HG03108 (cell line): ENCODE results near the gene EMX2.

Experiments
- ATAC-seq: cut with Tn5 transposase; IDR thresholded peaks from one replicate; pipeline ENCODE4 v1.9.1; 2021; ENCODE audit warnings: moderate library complexity; ENCODE audit not compliant: unreplicated experiment

The EMX2 gene

GRCh38 chr10:117531371-117532002, 11.1 kb upstream of the EMX2 start:
- ATAC-seq = no peak

GRCh38 chr10:117532003-117532385, 10.6 kb upstream of the EMX2 start:
- ATAC-seq = no peak

- no peak for ATAC-seq
Measured at GRCh38 chr10:117532451-117533107, 10.0 kb upstream of the EMX2 start.

- ATAC-seq = no peak
Measured at GRCh38 chr10:117533507-117534281, 8.9 kb upstream of the EMX2 start.

DNA sequence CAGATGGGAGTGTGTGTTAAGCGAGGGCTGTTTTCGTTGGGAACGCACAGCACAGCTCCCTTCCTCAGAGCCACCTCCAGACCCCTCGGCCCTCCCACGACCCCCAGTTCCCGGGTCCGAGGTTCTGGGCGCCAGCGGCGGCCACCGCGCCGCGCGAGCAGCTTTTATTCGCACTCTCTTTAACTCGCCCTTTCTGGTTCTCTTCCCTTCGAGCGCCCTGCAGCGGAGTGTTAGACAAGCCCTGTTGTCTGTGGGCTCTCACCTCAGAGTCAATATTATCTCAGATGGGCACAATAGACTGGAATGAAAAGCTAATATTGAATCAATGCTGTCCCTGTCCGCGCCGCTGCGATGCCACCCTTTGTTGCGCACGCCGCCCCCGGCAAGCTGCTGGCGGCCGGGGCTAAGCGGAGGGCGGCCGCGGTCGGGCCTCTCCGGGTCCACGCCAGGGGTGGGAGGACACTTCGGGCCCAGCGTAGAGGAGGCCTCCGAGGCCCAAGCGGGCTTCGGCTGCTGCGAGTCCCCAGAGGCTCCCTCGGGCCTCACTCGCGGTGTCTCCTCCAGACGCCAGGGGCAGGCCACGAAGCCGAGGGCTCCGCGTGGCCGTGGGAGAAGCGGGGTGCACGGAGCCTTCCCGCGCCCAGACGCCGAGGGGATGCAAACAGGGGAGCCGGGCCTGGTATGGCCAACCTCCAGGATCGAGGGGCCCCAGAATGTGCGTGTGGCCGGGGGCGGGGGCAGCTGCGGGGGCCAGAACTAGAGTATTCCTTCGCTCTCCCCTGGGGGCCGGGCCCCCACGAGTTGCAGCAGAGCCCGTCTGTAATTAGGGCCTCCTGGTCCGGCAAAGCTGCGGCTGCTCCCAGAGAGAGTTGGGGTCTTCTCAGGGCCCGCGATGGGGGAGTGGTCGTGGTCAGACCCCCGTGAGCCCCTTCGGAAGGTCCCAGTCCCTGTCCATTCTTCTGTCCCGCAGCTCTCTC, 7.9 kb upstream of the EMX2 start:
- ATAC-seq = no peak

- no peak for ATAC-seq
Measured at GRCh38 chr10:117535298-117536071, 7.1 kb upstream of the EMX2 start.

DNA sequence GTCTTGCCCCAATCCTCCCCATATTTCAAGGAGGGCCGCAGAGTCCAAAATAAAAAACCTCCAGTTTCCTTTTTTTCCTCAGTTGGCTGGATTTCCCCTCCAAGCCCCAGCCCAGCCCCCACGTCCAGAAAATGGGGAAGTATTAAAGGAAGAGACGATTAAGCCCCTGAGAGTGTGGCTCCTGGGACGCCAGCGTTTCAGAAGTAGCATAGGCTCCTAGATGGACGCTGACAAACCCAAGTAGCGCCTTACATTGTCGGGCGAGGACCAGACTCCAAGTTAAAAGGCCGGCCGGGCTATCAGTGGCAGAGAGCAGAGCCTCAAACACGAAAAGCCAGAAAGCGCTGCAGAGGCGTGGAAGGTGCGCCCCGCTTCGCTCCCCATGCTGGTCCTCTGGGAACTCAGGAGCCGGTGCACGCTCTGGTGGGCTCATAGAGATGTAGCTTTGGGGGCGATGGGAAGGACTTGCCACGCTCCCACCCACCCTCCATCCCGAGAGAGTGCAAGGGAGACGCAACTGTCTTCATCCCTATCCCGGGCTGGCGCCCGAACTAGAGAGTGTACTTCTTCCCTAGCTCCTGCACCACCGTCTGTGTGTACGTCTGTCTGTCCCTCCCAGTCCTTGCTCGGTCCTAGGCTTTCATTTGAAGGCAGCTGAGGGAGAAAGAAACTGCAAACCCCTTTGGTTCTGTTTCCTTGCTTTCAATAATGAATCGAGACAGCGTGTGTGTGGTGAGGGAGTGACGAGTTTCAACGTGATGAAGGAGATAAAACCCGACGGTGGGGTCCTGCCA, 6.3 kb upstream of the EMX2 start:
- no peak for ATAC-seq

- ATAC-seq = no peak
Measured at GRCh38 chr10:117536866-117537435, 5.6 kb upstream of the EMX2 start.

GRCh38 chr10:117537436-117537903, 5.1 kb upstream of the EMX2 start:
- ATAC-seq = no peak

DNA sequence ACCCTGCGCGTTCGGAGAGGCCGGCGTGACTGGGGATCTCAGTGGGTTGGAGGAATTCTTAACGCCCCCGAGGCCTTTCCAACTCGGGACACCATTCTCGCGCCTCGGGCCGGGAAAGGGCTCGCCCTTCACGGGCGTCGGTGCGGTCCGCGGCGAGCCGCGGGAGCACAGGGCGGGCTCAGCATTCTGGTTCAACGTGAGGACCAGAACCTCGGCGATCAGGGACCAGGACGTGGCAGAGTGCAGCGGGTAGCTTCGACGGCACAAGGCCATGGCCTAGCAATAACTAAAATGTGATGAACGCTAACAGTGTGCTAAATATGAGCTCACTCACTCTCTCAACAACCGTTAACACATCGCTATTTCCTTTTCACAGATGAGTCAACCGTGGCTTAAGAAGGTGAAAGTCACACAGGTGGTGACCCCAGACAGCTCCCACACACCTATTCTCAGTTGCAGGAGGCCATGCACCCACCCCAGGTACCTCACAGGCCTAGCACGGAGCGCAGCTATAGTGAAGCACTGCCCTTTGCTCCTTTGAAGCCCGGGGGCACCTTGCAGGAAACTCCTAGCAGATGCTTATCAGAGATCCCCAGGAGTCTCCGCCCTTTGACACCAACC, 4.5 kb upstream of the EMX2 start:
- no peak for ATAC-seq

GRCh38 chr10:117539361-117539773, 3.2 kb upstream of the EMX2 start:
- no peak for ATAC-seq

GRCh38 chr10:117539903-117540639, 2.5 kb upstream of the EMX2 start:
- no peak for ATAC-seq

DNA sequence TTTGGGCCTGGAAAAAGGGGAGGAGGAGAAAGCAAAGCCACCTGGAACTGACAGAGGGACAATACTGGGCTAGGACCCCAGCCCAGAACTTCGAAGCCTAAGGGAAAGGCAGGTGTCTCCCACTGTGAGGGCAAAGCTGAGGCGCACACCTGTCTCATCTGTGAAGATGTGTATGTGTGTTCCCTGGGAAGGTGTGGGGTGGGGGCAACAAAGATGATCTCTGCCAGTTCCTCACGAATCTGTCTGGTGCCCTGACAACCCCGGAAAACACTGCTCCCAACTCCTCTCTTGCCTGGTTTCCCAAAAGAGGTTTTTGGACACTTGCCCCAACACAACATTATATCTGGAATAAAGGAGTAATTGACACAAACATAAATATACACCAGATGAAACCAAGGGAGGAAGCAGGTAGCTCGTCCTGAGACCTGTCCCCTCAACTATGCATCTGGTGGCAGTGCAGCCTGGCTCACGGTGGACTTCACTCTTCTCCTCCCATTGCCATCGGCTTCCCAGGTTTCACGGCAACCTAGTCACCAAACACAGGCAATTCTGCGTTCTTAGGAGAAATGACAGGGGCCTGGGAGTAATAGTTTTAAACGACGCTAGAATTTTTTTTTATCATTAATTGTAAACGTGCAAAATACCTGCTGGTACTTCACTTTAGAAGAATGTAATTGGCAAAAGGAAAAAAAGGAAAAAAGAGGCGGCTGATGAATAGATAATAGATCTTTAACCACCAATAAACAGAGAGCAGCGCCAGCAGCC, 1.7 kb upstream of the EMX2 start:
- no peak for ATAC-seq

GRCh38 chr10:117541405-117541908, 1.1 kb upstream of the EMX2 start:
- no peak for ATAC-seq

GRCh38 chr10:117541909-117542705, 439 bp upstream of the EMX2 start:
- ATAC-seq = no peak
